KBM-7 (cell line): Measurements from ENCODE around the gene SOX4.

Experiments
- DNase-seq: peaks from one replicate; pipeline ENCODE4 v3.0.0-alpha.2; 2015
- in situ Hi-C: fragments of 300-500 bp; cut with MboI; formaldehyde crosslinking; loops from 2 replicates; pipeline ENCODE4 v1.14.3; 2020; ENCODE audit warnings: low sequenced_read_pairs, low pct_unique_long_range_greater_than_20kb, mixed read lengths

SOX4 gene

DNA sequence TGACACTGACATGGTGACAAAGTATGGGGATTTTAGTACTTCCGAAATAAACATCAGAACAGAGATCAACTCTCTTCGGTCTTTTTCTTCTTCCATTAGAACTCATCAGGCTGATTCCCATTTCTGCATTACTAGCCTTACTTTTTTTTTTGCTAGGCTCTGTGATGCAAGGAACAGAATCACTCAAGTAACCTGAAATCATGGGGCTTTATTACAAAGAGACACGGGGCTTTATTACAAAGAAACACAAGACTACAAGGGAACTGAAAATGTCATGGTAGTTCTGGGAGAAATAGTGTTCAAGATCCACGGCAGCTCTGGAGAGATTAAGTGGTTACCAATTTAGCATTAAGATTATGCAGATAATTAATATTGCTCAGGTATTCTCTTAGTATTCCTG, 11.6 kb downstream of the SOX4 start:
- DNase-seq = no peak
- in situ Hi-C loops = no loop called here

DNA sequence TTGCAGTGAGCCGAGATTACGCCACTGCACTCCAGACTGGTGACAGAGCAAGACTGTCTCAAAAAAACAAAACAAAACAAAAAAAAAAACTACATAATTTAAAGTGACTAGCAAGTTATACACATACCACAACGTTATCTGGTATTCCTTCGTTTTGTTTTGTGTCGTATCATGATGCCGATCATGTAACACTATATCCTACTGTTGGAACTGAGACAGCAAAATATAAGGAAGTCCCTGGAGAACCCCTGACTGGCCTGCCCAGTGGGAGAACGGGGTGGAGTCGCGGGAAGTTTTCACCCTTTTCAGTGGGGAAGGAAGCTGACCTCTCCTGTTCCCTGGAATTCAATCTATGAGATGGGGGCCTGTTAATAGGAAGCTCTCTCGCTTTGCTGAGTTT, 15.1 kb downstream of the SOX4 start:
- DNase-seq = no peak
- in situ Hi-C loops = no loop called here

DNA sequence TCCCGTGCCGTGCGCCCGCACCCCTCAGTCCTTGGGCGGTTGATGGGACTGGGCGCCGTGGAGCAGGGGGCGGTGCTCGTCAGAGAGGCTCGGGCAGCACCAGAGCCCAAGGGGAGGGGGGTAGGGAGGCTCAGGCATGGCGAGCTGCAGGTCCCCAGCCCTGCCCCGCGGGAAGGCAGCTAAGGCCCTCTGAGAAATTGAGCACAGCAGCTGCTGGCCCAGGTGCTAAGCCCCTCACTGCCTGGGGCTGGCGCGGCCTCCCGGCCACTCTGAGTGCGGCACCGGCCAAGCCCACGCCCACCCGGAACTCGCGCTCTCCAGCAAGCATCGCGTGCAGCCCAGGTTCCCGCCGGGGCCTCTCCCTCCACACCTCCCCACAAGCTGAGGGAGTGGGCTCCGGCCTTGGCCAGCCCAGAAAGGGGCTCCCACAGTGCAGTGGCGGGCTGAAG, 16.4 kb downstream of the SOX4 start:
- in situ Hi-C loops = no loop called here
- DNase-seq = no peak

- in situ Hi-C loops = no loop called here
- DNase-seq = peak; percentile 55
These were observed 16.8 kb downstream of the SOX4 start for GRCh38 chr6:21610341-21610740.

DNA sequence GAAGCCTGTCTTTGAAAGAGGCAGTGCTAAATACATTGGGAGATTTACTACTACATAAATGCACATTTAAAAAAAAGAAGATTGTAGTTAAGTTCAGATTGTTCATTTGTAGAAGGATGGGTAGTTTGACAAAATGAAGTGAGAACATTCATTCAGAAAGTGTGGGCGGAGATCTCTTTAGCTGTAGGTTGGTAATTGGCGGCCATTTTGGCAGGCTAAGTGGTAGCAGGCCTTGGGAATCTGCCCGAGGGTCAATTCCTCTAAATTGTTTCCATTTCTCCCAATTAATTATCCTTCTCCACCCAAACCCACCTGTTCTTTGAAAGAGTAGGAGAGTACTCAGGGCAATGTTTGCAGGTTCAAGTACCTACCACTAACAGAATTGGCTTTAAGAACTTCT, 17.9 kb downstream of the SOX4 start:
- in situ Hi-C loops = no loop called here
- DNase-seq = no peak

- DNase-seq = no peak
- in situ Hi-C loops = no loop called here
These were observed 18.7 kb downstream of the SOX4 start for GRCh38 chr6:21612067-21612745.

DNA sequence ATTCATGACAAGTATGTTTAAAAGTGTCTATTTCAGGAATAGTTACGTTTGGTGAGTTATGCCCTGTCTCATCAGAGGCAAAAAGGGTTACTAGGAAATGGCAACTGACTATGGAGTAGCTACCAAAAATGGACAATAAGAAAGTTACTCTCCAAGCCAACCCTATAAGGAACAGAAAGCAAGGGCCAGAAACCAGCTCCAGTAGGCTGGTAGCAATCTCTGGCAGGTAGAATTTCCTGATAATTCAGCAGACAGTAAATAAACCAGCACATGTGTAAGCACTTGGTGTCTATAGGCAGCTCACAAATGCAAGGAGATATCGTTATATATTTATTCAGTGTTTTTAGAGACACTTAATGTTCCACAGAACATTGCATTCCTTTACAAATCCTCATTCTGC, 20.3 kb downstream of the SOX4 start:
- in situ Hi-C loops = no loop called here
- DNase-seq = no peak

DNA sequence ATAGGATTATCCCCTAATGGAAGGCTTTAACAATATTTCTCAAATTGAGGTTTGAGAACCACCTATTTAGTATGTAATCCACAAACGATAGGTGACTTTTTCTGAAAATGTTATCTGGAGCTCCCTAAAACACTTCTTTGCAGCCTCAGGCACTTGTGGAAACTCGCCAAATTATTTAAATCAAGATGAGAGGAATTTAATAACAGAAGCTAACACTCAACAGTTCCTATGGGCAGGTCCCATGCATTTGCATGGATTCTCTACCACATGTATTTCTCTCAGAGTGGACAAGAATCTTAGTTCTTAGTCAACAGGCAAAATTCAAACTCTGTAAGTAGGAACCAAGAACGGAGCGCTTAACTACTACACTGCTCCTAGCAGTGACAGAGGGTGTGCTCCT, 20.7 kb downstream of the SOX4 start:
- DNase-seq = no peak
- in situ Hi-C loops = no loop called here

GRCh38 chr6:21615504-21615903, 22.0 kb downstream of the SOX4 start:
- in situ Hi-C loops = no loop called here
- peak; percentile 40 for DNase-seq

DNA sequence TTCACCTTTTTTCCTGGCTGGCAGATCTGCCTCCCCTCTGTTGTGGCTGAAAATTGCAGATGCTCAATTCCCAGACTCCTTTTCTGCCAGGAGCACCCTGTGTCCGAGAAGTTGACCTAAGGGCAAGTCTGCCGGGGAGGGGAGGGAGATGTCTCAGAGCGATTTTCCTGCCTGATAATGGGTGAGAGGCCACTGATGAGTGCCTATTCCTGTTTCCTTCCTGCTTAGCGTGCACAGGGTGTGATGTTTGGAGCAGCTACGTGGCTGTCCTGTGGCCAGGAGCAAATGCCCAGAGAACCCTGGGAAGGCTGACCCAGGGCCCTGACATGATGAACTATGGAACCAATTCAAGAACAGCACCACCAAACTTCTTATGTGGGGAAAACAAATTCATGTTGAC, 22.5 kb downstream of the SOX4 start:
- DNase-seq = no peak
- in situ Hi-C loops = no loop called here

DNA sequence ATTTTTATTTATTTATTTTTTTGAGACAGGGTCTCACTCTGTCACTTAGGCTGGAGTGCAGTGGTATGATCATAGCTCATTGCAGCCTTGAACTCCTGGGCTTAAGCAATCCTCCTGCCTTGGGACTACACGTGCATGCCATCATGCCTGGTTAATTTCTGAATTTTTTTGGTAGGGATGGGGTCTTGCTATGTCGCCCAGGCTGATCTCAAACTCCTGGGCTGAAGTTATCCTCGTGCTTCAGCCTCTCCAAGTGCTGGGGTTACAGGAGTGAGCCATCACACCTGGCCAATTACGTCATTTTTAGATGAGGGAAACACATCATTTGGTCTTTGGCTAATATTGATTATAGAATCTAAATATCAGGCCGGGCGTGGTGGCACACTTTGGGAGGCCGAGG, 32.1 kb downstream of the SOX4 start:
- no peak for DNase-seq
- in situ Hi-C loops = no loop called here

- in situ Hi-C loops = no loop called here
- DNase-seq = no peak
These were observed 33.2 kb downstream of the SOX4 start for GRCh38 chr6:21626756-21627155.

DNA sequence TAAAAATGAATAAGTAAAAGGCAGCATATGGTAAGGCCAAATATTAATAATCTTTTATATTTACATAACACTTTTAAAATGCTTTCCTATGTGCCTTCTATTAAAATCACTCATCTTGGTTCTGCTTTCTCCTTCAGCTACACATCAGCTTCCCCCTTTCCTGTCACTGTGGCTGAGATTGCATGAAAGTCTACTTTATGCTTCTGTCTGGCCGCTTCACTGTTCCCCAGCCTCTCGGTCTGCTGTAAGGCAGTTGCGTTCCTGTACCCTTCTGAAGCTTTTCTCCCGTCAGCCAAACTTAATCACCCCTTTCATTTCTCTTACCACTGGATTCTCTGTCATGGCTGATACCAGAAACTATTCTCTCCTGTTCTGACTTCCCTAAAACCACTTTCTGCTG, 34.6 kb downstream of the SOX4 start:
- peak; percentile 33 for DNase-seq
- in situ Hi-C loops = no loop called here

- DNase-seq = no peak
- in situ Hi-C loops = no loop called here
These were observed 40.1 kb downstream of the SOX4 start for GRCh38 chr6:21633511-21634109.

DNA sequence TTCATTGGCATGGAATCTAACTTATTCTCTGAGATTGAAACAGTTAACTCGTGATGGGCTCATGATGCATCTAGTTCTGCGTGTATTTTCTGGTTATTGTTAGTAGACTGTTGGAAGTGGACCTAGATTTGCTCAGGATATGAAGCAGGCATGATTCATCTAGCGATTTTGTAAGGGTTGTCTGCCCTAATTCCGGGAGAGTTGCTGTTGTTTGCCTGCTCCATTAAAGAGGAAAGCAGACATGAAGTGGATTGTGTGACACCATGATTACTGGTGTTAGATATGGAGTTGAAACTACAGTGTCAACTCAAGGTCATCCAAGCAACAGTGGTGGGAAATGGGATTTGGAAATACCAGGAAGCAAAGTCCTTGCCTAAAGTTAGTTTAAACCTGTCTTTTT, 41.0 kb downstream of the SOX4 start:
- in situ Hi-C loops = no loop called here
- no peak for DNase-seq

- in situ Hi-C loops = no loop called here
- no peak for DNase-seq
These were observed 43.3 kb downstream of the SOX4 start for GRCh38 chr6:21636876-21637275.

DNA sequence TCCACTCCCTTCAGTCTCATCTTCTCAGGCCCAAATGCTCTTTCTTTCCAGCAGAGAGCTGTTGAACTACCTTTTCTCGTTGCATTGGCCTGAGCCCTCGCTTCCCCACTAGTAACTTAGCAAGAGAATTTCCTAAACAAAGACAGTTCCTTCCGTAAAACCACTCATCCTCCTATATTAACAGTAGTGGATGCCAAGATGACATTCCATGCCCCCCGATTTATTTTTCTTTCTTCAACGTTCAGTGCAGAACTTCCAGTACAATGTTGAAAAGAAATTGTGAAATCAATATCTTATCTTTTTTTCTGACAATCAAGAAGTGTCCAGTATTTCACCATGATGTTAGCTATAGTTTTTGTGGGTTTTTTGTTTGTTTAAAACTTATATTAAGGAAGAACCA, 45.8 kb downstream of the SOX4 start:
- DNase-seq = no peak
- in situ Hi-C loops = no loop called here
